SH-SY5Y (cell line): ENCODE measurements around the gene KCNQ1OT1.

Source experiments
- GATA2 ChIP-seq: IDR thresholded peaks from 2 replicates; pipeline ENCODE4 v1.6.1; 2011; ENCODE audit warnings: mild to moderate bottlenecking, low read depth, low read length
- GATA3 ChIP-seq: IDR thresholded peaks from 2 replicates; pipeline ENCODE4 v1.6.1; 2011; ENCODE audit warnings: low read depth, mild to moderate bottlenecking, low read length, moderate library complexity

DNA sequence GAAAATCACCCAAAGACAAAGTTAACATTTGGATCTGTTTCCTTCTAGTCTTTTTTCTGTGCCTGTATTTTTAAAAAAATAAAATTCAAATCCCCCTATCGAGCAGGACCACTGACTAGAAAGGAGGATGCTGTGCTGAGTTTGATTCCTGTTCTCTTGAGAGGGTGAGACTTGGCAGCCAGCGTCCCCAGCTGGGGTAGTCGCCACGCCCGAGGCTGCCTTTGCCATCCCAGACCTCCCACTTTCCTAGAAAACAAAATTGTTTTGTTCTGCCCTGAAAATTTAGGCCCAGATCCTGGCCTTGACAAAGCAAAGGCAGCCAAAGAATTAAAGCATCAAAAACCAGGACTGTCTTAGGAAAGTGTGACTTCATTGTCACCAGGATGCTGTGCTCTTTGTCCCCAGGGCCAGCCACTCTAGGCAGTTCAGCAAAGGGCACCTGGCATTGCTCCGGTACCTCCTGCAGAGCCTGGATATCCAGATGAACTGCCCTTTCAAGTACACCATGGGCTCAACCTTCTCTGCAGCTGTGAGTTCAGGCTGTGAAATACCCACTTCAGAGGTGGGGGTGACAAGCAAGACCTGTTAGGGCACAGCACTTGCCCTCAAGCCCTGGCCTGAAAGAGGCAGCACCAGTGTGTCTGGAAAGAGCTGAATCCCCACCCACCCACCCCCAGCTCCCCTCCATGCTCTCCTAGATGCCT, 44.6 kb downstream of the KCNQ1OT1 start:
- no peak for TF ChIP-seq GATA2
- TF ChIP-seq GATA3 = no peak
